ENCODE measurements around the gene WDR37. TPM values are rescaled to one million over a fixed set of nuclear protein-coding genes. Genes with fewer than 3 reads are reported as not detected.

Gene WDR37
- polyA plus RNA-seq, 3 donors: 7.1 to 33.6 (median 8.6) TPM

GRCh38 chr10:1107679-1108078, 51.5 kb downstream of the WDR37 start:
- Histone ChIP-seq H3K4me2 (replicated peaks; ENCODE audit: extremely low read depth, low read length, poor library complexity, severe bottlenecking) (no peak overlapping the region), H3K27me3 (ENCODE audit: control insufficient read depth in 2 of 2, insufficient read depth in 2 of 2, low read length in 2 of 2) (no peaks in the 10 kb centered on the region), H3K9ac (ENCODE audit: insufficient read depth, low read length, poor library complexity, severe bottlenecking) (no peak overlapping the region), H3K9me3 (replicated peaks in 1 of 2; ENCODE audit: control insufficient read depth in 1 of 2, insufficient read depth in 1 of 2, low read length in 2 of 2) (no peaks in the 10 kb centered on the region), H3K36me3 (replicated peaks in 1 of 2; ENCODE audit: control insufficient read depth in 1 of 2, insufficient read depth in 2 of 2, low read length in 2 of 2) (peaks cover 95 to 100% of the 10 kb centered on the region in 2 donors), H3K4me1 (ENCODE audit: control insufficient read depth in 1 of 2, insufficient read depth in 2 of 2, low read length in 2 of 2) (no peaks in the 10 kb centered on the region), H3K4me3 (replicated peaks in 1 of 3; ENCODE audit: low read depth in 2 of 3, low read length in 3 of 3) (no peak overlapping the region), H3K27ac (ENCODE audit: low read depth in 1 of 2, low read length in 2 of 2) (no peak overlapping the region), H4K20me1 (ENCODE audit: insufficient read depth, low read length) (peaks cover 91% of the 10 kb centered on the region), H3K79me2 (ENCODE audit: insufficient read depth, low read length) (peaks cover 32% of the 10 kb centered on the region), H2AFZ (ENCODE audit: insufficient read depth, low read depth, low read length, poor library complexity, severe bottlenecking) (no peak overlapping the region)
- TF ChIP-seq, protein P1, sequence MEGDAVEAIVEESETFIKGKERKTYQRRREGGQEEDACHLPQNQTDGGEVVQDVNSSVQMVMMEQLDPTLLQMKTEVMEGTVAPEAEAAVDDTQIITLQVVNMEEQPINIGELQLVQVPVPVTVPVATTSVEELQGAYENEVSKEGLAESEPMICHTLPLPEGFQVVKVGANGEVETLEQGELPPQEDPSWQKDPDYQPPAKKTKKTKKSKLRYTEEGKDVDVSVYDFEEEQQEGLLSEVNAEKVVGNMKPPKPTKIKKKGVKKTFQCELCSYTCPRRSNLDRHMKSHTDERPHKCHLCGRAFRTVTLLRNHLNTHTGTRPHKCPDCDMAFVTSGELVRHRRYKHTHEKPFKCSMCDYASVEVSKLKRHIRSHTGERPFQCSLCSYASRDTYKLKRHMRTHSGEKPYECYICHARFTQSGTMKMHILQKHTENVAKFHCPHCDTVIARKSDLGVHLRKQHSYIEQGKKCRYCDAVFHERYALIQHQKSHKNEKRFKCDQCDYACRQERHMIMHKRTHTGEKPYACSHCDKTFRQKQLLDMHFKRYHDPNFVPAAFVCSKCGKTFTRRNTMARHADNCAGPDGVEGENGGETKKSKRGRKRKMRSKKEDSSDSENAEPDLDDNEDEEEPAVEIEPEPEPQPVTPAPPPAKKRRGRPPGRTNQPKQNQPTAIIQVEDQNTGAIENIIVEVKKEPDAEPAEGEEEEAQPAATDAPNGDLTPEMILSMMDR (IDR thresholded peaks at IDR 0.05): no peak
- Mint-ChIP-seq H3K27me3 (ENCODE audit: low read depth in 3 of 3) (peaks cover 0 to 1% (median 0%) of the 10 kb centered on the region in 3 donors), H3K4me1 (no peaks in the 10 kb centered on the region), H3K4me3 (no peak overlapping the region), H3K36me3 (peaks cover 97 to 98% of the 10 kb centered on the region in 2 donors), H3K27ac (peak overlapping the region in 3 of 7 donors; percentile 10 to 73 (median 26)), H3K9me3 (no peaks in the 10 kb centered on the region)
- no peak for DNase-seq
- whole genome bisulfite sequencing (ENCODE audit: insufficient coverage): 95% methylated on average over 6 of the region's 6 CpGs
- intact Hi-C loops (cut with micrococcal nuclease): no loop called here

- H3K36me3 ChIP-seq (replicated peaks in 1 of 2; ENCODE audit: control insufficient read depth in 1 of 2, insufficient read depth in 2 of 2, low read length in 2 of 2): peaks cover 92 to 100% of the 10 kb centered on the region in 2 donors
- intact Hi-C loops (cut with micrococcal nuclease): no loop called here
Observed at GRCh38 chr10:1109795-1110673, 53.8 kb downstream of the WDR37 start.

More at GRCh38 chr10:1109795-1110673, 53.8 kb downstream of the WDR37 start:
- no peak overlapping the region for H3K4me3 Mint-ChIP-seq
- no peaks in the 10 kb centered on the region for H3K9me3 Mint-ChIP-seq
- no peak overlapping the region for H3K4me2 ChIP-seq (replicated peaks; ENCODE audit: extremely low read depth, low read length, poor library complexity, severe bottlenecking)
- H3K4me1 ChIP-seq (ENCODE audit: control insufficient read depth in 1 of 2, insufficient read depth in 2 of 2, low read length in 2 of 2): no peaks in the 10 kb centered on the region
- peaks cover 90% of the 10 kb centered on the region for H4K20me1 ChIP-seq (ENCODE audit: insufficient read depth, low read length)
- H3K9me3 ChIP-seq (replicated peaks in 1 of 2; ENCODE audit: control insufficient read depth in 1 of 2, insufficient read depth in 1 of 2, low read length in 2 of 2): no peaks in the 10 kb centered on the region
- WGBS (ENCODE audit: insufficient coverage): 87% methylated on average over 27 of the region's 32 CpGs
- H3K4me3 ChIP-seq (replicated peaks in 1 of 3; ENCODE audit: low read depth in 2 of 3, low read length in 3 of 3): no peak overlapping the region
- peak in 2 of 3 donors; percentile 0 to 34 for DNase-seq
- no peaks in the 10 kb centered on the region for H3K27me3 ChIP-seq (ENCODE audit: control insufficient read depth in 2 of 2, insufficient read depth in 2 of 2, low read length in 2 of 2)
- no peaks in the 10 kb centered on the region for H3K4me1 Mint-ChIP-seq
- TF ChIP-seq, protein P1 (IDR thresholded peaks at IDR 0.05): peak; percentile 22
- H3K79me2 ChIP-seq (ENCODE audit: insufficient read depth, low read length): peaks cover 42% of the 10 kb centered on the region
- H3K27ac ChIP-seq (ENCODE audit: low read depth in 1 of 2, low read length in 2 of 2): no peak overlapping the region
- no peak overlapping the region for H2AFZ ChIP-seq (ENCODE audit: insufficient read depth, low read depth, low read length, poor library complexity, severe bottlenecking)
- H3K27ac Mint-ChIP-seq: peak overlapping the region in 4 of 7 donors; percentile 46 to 73 (median 57)
- no peak overlapping the region for H3K9ac ChIP-seq (ENCODE audit: insufficient read depth, low read length, poor library complexity, severe bottlenecking)
- peaks cover 97 to 99% of the 10 kb centered on the region in 2 donors for H3K36me3 Mint-ChIP-seq
- H3K27me3 Mint-ChIP-seq (ENCODE audit: low read depth in 3 of 3): peaks cover 0 to 1% (median 0%) of the 10 kb centered on the region in 3 donors
